NOMO-1 treated with DMSO at 0.1 percent for 48 hours (cell line): ENCODE data around the gene VEPH1.

Source experiments
- DNase-seq: peaks from one replicate; lab custom pipeline; 2025; ENCODE audit not compliant: unreplicated experiment; lab: John Stamatoyannopoulos, UW

VEPH1 gene

DNA sequence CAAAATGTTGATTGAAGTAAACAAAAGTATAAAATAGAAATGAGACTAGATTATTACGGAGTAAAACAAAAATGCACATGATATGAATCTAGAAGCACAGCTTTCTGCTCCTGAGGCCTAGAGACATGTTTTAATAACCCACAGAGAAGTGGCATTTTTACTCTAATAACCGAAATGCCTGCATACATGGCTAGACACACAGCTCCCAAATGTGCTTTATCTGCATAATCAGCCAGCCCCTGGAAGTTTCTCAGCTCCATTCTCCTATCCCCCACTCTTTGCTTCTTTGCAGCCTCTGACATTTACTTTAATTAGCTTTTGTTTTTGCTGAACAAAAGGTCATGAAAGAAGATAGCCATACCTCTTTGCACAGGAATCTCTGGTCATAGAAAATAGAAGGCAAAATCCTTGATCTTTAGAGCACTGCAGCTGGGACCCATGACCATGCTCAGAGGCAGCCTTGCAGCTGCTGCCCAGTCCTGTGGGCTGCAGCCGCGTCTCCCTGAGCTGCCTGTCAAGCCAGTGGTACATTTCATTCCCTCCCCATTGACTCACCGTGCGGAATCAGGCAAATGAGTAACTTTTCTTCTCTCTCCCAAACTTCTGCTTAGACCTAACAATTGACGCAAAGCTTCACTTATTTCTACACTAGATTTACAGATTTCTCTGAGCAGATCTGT, at the start of gene VEPH1:
Gene VEPH1 (minus strand): TSS at position 501 of the 680 bp plus-strand sequence. CDS start 8,067 bp downstream, outside the sequence.
- no peak for DNase-seq

DNA sequence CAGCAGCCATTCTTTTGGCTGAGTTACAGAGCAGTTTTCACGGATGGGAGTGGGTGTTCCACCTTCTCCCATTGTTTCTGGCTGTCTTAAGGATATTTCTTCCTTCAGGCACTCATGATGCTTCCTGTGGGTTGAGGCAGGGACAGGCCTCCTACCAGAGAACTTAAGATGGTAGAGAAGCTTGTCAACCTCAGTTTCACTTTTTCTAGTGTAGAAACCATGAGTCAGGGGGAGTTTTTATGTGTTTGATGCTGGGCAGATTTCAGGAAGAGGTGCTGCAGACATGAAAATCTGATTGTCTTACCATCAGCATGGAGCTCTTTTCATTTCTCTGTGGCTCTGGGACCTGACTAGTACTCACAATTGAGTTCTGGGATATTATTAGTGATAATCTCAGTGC, 48.7 kb upstream of the VEPH1 start:
- no peak for DNase-seq

DNA sequence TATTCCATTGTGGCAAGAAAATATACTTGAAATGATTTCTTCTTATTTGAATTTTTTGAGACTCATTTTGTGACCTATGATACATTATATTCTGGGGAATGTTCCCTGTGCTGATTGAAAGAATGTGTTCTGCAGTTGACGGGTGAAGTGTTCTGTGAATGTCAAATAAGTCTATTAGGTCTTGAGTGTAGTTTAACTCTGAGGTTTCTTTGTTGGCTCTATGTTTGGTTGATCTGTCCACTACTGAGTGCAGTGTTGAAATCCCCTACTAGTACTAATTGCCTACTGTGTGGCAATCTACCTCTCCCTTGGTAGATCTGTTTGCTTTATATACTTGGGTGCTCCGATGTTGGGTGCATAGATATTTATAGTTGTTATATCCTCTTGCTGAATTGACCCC, 46.3 kb upstream of the VEPH1 start:
- DNase-seq = no peak

DNA sequence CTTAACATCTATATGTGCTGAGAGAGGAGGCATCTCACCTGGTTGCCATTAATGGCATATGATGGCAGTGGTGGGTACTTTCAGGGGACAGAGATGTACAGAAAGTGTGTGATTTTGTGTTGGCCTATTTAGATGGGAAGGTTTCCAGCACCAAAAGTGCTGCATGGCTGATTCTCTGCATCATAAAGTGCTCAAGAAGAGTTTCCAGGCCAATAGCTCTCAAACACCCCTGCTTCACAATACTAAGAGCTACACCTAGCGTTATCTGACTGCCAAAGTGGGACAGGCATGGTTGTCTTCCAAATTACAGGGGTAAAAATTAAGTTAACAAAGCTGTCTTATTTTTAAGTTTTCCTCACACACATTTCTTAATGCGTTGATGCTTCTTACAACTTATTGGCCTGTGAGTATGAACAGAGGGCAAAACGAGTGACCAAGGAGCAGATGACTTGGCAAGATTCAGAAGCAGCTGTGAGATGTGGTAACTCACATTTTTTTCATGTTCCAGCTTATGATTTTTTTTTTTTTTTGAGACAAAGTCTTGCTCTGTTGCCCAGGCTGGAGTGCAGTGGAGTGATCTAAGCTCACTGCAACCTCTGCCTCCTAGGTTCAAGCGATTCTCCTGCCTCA, 41.4 kb upstream of the VEPH1 start:
- DNase-seq = no peak

DNA sequence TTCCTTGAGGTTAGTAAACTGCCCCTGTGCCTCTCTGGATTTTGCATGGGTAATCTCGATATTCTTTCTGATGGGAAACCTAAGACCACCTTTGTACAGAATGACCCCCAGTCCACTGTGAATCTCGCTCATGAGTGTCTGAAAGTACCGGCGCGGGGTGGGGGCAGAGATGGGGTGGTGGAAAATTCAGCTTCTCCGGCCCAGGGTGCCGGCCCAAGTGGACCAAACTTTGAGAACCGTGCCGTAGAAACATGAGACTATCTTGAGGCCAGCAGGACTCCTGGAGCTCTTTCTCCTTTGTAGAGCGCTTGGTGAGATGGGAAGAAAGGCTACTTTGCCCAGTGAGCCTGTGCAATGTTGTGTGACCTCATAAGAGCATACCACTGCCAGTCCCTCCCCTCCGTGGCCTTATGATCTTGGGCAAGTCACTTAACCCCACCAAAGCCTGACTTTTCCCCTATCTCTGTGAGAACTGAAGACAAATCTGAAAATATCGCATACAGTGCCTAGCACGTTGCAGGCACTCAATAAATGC, 40.4 kb upstream of the VEPH1 start:
- no peak for DNase-seq

DNA sequence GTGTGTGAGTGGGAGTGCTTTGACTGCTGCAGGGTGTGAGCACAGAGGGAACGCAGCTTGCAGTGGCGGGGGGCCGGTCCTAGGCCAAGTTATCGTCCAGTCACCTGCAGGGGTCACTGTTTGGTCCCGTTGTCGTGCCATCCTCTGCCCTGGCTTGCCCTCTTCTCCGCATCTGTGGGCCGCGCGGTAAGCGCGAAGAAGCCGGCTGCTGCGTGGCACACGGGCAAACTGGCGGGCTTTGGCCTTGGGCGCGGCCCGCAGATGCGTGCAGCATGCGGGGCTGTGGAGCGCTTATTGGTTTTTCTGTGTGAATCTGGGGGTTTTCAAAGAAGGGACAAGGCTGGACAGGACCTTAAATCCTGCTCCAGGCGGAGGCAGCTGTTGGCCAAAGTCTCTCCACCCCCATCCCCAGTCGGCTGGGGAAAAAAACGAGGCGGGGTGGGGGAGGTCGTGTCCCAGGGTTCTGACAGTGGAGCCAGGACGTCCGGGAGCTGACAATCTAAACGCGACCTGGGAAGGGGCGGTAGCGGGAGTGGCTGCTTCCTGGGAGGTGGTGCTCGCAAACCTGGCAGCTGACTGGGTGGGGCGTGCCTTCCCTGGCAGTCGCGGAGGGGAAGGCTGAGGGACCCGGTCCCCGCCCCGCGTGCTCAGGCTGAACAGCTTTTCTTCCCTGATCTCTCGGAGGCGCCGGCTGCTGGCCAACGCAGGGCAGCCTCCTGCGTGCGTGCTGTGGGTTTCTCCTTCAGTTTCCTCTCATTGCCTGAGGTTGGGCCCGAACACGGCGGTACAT, 39.7 kb upstream of the VEPH1 start:
- no peak for DNase-seq

DNA sequence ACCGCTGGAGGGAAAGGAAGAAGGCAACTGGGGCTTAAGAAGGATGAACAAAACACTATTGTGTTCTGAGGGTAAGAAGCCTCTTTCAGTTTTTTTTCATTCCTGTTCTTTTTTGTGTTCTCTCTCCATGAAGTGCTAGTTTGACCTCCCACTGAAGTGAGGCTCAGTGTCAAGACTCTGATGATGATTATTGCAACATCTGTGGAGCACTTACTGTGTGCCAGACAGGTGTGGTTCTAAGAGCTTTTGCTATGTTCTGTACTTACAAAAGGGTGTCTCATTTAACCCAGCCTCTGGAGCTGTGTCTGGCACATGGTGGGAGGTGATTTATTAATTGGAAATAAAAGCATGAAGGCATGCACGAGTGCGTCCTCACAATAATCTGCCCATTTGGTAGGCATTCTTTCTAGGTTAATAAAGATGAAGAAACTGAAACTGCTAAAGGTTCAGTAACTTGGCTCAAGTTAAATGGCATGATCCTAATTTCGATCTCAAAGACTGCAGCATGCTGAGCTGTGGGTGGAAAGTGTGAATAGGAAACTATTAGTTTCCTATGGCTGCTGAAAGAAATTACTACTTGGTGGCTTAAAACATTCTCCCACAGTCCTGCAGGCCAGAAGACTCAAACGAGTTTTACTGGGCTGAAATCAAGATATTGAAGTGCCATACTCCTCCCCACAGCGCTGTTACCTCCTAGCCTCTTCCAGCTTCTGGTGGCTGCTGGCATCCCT, 38.5 kb upstream of the VEPH1 start:
- DNase-seq = no peak

DNA sequence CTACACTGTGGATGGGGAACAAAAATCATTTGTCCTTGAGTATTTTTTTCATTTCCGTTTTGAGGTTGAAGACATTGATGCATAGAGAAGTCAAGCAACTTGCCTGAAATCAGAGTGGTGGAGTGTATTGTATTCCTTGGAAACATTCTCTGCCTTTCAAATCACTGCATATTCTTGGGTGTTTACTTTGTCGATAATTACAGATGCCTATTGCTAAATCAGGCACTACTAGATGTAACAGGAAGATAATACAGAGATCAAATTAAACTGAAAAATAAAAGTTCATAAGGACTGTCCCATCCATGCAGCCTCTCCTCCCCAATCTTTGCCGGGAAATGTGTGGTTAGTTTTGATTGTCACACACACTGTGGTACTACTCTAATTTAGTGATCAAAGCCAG, 37.4 kb upstream of the VEPH1 start:
- DNase-seq = no peak

DNA sequence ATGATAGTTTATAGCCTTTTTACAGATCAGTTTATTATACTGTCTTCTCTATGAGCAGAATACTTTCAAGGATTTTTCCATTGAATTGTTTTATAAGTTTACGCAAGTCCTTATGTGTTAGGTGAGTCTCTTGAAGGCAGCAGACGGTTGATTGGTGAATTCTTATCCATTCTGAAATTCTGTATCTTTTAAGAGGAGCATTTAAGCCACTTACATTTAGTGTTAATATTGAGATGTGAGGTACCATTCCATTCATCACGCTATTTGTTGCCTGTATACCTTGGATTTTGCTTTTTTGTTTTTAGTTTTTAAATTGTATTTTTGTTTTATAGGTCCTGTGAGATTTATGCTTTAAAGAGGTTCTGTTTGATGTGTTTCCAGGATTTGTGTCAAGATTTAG, 32.5 kb upstream of the VEPH1 start:
- DNase-seq = no peak

DNA sequence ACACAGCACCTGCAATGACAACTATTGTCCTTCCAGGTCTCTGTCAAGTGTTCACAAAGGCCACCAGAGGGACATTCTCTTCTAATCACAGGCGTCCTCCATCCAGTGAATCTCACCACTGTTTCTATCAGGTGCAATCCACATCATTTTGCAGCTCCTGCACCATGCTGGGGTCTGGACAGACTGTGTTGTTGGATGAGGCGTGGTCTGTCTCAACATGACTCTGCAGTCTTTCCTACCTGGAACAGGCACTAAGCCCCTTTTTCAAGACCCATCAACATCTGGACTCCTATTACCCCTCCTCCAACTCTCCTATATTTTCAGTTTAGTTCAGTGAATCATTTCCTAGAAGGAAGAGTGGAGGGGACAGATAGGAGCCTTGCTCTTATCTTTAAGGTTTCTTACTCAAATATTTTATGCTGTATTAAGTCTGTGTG, 31.5 kb upstream of the VEPH1 start:
- no peak for DNase-seq

DNA sequence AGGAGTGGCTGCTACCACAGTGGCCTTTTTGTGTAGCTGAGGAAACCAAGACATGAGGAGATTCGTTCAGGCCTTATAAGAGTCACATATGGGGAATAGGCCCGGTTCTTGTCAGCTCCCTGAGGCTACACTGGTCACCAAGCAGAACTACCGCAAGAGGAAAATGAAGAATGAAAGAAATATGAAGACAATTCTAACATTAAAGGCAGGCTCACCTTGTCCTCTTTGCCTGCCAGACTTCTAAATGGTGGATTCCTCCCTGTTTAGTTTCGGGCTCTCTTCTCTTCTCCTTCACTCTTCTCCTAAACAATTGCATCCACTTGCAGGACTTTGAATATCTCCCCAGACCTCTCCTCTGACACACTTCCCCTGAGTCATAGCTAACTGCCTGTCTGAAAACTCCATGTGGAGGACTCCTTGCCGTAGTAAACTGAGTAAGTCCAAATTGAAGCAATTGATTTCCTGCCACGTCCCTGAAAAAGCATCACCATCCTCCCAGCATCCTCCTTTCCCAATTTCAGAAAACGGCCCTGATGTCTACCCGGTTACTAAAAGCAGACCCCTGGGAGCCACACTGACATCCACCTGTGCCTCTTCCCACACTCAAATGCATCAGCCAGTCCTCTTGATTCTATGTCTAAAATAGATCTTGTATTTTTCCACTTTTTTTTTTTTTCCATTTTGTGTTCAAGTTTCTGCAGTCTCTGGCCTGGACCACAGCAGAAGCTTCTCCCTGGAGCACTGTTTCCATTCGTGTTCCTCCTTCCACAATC, 30.3 kb upstream of the VEPH1 start:
- no peak for DNase-seq

DNA sequence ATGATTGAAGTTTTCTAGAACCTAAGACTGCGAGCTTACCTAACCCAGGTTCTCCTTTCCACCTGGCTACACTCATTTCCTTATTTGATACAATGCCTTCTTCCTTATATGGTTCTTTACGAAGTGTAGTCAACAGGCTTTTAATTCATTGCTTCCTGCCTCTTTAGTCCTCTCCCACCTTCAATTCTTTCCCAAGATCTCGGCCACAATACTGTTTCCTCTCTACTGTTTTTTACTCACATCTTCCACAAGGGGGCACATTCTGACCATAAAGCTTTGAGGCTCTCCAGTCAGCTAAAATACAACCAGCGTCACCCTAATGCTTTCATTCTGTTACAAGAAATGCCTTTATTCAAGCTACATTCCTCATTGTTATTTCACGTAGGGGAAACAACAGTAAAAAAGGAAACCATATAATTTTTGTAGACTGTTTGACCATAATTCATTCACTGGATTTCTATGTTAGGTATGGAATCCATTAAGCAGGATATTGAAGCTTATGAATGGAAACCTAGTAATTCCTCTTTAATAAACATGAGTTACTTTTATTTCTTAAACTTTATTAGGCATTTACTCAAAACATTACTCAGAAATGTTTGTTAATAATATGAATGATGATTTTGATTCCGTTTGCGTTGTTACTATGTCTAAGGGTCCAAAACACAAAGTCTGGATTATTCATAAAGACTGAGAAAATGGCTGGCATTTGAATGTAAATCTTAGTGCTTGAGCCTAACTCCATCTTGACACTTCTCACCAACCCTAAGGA, 29.5 kb upstream of the VEPH1 start:
- peak; percentile 86 for DNase-seq

DNA sequence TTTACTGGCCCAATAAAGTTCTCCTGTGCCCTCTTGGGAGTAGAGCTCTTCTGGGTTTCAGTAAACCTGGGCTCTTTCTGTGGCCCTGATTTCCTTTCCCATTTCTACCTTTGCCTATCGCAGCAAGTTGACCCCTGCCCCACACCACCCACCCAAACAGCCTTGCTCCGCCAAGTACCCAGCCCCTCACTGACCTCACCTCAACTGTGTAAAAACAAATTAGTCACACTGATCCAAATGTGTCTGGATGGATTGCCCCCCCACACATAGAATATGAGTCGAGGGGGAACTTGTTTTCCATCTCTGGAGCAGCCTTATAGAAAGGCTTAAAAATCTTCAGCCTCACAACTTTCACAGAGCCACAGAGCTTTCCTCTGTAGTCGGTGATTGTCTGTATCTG, 28.6 kb upstream of the VEPH1 start:
- DNase-seq = no peak

DNA sequence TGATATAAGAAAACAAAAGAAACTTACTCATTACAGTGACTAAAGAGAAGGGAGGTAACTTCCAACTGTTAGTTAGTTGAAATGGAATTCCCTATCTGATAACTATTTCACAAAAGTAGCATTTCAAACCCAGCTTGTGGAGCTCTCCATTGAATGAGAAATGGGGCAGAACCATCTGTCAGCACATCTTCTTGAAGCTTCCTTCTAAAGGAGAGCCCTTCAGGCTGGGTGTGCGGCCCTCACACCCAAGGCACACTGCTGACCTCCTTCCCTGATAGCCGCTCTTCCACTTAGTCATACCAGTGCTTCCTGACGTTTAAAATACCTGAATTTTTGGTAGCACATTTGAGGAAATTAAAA, 28.1 kb upstream of the VEPH1 start:
- DNase-seq = no peak

DNA sequence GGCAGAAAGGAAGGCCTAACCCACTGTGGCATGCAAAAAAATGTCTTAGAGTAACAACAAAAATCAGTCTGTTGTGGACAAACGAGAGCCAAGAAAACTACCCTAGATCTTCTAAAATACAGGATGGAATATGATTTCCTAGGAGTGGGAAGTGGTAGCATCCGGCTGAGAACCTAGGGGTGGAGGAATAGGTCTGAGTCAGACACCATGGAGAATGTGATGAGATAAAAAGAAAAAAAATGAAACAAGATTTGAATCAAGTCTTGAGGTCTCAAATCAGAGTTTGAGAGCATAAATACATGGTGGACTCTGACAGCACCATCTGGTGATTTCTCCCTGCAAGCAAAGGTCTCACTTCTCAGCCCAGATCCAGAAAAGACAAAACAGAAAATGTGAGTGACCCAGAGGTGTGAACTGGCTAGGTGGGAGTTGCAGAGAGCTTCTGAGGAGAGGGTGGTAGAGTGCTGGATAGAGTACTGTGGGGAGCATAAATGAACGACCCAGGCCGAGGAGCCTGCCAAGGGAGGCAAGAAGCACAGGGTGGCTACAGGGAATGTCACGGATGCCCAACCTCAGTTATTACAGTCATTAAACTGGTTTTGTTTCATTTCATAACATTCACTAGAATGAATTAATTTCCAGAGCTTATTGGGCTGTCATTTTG, 27.6 kb upstream of the VEPH1 start:
- DNase-seq = no peak

DNA sequence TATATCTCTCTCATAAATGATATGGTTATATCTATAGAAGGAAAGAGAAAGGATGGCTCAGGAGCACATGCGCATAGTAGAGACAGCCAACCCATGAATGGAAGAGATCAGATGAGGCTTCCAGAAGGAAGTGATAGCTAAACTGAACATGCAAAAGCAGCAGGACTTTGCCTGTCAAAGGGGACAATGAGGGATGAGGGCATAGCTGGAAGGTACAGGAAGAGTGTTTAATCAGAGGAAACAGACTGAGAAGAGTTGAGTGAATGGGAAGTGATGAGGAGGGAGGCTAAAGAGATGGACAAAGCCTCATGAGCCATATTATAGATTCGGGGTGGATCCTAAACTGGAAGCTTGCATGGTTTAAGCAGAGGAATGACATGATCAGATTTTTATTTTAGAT, 26.5 kb upstream of the VEPH1 start:
- DNase-seq = no peak

DNA sequence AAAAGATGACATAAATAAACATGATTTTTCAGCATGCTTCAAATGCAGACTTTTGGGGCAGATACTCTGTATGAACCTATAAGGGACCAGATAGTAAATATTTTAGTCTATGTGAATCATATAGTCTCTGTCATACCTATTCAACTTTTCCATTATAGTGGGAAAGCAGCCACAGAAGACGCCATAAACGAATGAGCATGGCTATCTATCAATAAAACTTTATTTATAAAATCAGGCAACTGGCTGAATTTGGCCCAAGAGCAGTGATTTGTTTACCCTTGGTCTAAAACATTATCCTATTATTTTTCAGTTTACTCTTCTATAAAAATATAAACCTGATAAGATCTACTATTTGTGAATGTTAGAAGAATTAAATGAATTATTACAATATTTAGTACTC, 25.9 kb upstream of the VEPH1 start:
- DNase-seq = no peak

DNA sequence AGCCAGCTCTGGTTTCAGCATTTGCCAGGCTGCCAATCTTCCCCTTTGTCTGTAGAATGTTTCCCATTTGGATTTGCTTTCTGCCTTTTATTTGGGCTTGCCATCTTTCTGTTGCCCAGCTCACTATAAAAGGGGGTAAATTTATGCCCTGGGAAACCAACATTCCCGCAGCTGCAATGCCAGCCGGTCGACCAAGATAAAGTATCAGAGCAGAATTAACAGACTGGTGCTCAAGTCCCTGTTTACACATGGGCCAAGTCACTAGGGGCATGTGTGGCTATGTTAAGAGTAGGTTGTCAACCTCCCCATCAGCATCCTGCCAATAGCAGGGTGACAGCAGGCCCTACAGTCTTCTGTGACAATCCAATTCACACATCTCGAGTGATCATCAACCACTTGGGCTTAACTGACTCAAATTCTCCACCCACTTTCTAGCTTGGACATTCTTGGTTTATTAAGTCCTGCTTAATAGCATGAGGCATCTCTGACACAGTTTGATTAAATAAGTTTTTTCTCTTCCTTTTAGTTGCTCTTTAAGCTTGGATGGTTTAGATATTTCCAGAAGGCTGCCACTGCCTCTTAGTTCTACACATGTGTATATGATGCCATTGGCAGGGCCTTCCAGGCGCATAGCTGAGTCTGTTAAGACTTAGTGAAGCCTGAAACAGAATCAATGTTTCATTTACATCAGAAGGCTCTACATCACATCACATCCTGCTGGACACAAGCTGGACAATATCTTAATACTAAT, 24.1 kb upstream of the VEPH1 start:
- DNase-seq = no peak

DNA sequence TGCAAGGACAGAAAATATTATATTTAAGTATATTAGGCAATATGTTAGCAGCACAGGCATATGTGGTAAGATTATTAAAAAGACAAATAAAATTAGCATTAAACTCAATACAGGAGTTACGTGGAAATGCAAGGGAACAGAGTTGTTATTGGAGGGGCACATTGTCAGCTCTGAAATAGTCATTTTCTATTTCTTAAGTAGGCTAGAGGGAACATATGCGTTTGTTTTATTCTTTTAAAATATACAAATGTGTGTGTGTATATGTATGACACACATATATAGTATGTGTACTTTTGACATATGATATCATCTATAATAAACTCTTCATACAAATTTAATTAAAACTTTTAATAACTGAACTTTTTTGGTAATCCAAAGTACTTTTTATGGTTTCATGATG, 22.8 kb upstream of the VEPH1 start:
- DNase-seq = no peak
